HepG2 (cell line): ENCODE results near the gene NCOA6. TPM values are rescaled to one million over a fixed set of nuclear protein-coding genes. Genes with fewer than 3 reads are reported as not detected.

Experiments used
- EED ChIP-seq: sonication (generic); formaldehyde crosslinking; IDR thresholded peaks from 2 replicates; pipeline ENCODE4 v1.5.0; 2020; ENCODE audit warnings: mild to moderate bottlenecking, missing genetic modification reagents
- FOXA1 ChIP-seq, 2 experiments: fragments of 450-650 bp in 1 of 2; sonication (generic) in 1 of 2; formaldehyde crosslinking in 1 of 2; IDR thresholded peaks; 2 replicates each; pipeline versions ENCODE4 v1.4.0 to v1.6.1; 2016 to 2020; ENCODE audit warnings: missing genetic modification reagents in 1 of 2
- GATAD2A ChIP-seq: IDR thresholded peaks from 2 replicates; pipeline ENCODE4 v1.6.1; 2016
- MXD3 ChIP-seq: IDR thresholded peaks from 2 replicates; pipeline ENCODE4 v1.6.1; 2016; ENCODE audit warnings: mild to moderate bottlenecking, missing biosample characterization, missing genetic modification reagents
- MXI1 ChIP-seq: IDR thresholded peaks from 3 replicates; pipeline ENCODE4 v1.6.1; 2012; ENCODE audit warnings: low read depth, low read length, inconsistent platforms, borderline replicate concordance
- RERE ChIP-seq: IDR thresholded peaks from 2 replicates; pipeline ENCODE4 v1.6.1; 2016; ENCODE audit warnings: low read depth, missing genetic modification reagents, missing compliant biosample characterization
- SMAD9 ChIP-seq: sonication (generic); formaldehyde crosslinking; IDR thresholded peaks from 2 replicates; pipeline ENCODE4 v1.5.1; 2020; ENCODE audit warnings: mild to moderate bottlenecking, missing genetic modification reagents
- SSRP1 ChIP-seq: IDR thresholded peaks from 2 replicates; pipeline ENCODE4 v1.6.1; 2016; ENCODE audit warnings: control low read depth
- ZKSCAN8 ChIP-seq: IDR thresholded peaks from 2 replicates; pipeline ENCODE4 v1.6.1; 2016; ENCODE audit warnings: borderline replicate concordance, missing genetic modification reagents, missing compliant biosample characterization
- ZNF12 ChIP-seq: sonication (generic); formaldehyde crosslinking; IDR thresholded peaks from 2 replicates; pipeline ENCODE4 v1.5.0; 2020; ENCODE audit warnings: missing genetic modification reagents
- polyA plus RNA-seq, 8 experiments: library from polyadenylated mRNA; depleted of rRNA in 3 of 8; stranded (reverse) in 7 of 8; unstranded in 1 of 8; fragments of >200 nt; fragmentation: Illumina TruSeq in 4 of 8; extraction: Trizol in 4 of 8; gene quantifications; 2 replicates each; pipeline versions ENCODE4 v1.2.1 to v1.2.3, GENCODE V29; 2011 to 2016; ENCODE audit warnings: low read depth in 4 of 8, missing spikeins in 1 of 8, mixed read lengths in 1 of 8; ENCODE audit not compliant: insufficient read depth in 1 of 8
- total RNA-seq, 5 experiments: library from RNA; depleted of rRNA; stranded (reverse); fragments of >200 nt; fragmentation: Illumina TruSeq; extraction: Trizol; gene quantifications; 2 replicates each; pipeline ENCODE4 v1.2.3, GENCODE V29; 2016; ENCODE audit warnings: low read depth in 1 of 5
- TF ChIP-seq, protein P1 (sequence below): sonication (generic); formaldehyde crosslinking; IDR thresholded peaks from 2 replicates; pipeline ENCODE4 v1.5.0; 2020; ENCODE audit warnings: mild to moderate bottlenecking, missing genetic modification reagents

NCOA6 gene
- total and polyA plus RNA-seq, 2 of the 13 experiments (the other 11 are each of a cell fraction or from before 2014, with no cell fraction given), result 11.2 to 29.3 TPM

DNA sequence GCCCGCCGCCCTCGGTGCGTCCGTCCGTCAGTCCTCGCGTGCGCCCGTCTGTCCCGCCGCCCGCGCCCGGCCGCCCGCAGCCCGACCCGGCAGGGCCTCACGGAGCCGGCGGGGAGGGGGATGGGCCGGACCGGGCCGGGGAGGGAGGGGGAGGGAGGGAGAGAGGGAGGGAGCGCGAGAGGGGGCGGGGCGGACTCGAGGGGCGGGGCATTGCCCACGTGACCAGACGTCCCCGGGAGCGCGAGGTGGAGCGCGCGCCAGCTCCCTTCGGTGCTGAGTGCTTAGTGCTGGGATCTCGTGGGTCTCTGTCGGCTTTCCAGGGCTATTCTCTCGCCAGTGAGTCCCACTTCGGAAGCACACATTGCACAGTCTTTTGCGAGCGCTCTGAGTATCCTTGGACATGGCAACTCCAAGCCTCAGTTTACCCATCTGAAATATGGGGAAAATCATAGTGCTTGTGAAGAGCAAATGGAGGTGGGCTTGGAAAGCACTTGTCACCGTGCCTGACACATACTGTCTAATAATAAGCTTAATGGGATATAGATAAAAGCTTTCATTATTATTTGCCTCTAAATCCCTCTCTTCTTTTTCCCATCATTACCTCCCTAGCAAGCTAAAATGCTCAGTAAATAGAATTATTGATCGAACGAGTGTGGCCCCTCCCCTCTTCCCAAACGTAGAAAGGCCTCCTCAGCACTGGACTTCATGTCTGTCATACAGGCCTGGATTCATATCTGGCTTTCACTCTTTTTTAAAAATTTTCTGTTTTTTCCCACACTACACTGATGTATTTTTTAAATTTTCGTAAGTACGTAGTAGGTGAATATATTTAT, at the start of gene NCOA6 (continued):
- 0 out of 2 replicates have a peak, but pooled peaks have one; percentile 15 for TF ChIP-seq RERE (CRISPR knock-in tag)
- no peak for TF ChIP-seq EED (CRISPR knock-in tag)
- TF ChIP-seq SSRP1 (CRISPR knock-in tag), result 0 out of 2 replicates have a peak, but pooled peaks have one; percentile 39
- peak; percentile 36; the same call in 1 of the 2 replicates for TF ChIP-seq MXD3 (CRISPR knock-in tag)
- TF ChIP-seq ZKSCAN8 (CRISPR knock-in tag), result no peak
- no peak for TF ChIP-seq FOXA1 (IDR thresholded peaks at IDR 0.05)
- TF ChIP-seq FOXA1 (CRISPR knock-in tag; IDR thresholded peaks at IDR 0.05), result peak; percentile 31; the same call in 1 of the 2 replicates
- TF ChIP-seq MXI1, result peak; percentile 80; the same call in 1 of the 3 replicates
- no peak for TF ChIP-seq ZNF12
- TF ChIP-seq SMAD9 (CRISPR knock-in tag), result 0 out of 2 replicates have a peak, but pooled peaks have one; percentile 45
- TF ChIP-seq, protein P1, sequence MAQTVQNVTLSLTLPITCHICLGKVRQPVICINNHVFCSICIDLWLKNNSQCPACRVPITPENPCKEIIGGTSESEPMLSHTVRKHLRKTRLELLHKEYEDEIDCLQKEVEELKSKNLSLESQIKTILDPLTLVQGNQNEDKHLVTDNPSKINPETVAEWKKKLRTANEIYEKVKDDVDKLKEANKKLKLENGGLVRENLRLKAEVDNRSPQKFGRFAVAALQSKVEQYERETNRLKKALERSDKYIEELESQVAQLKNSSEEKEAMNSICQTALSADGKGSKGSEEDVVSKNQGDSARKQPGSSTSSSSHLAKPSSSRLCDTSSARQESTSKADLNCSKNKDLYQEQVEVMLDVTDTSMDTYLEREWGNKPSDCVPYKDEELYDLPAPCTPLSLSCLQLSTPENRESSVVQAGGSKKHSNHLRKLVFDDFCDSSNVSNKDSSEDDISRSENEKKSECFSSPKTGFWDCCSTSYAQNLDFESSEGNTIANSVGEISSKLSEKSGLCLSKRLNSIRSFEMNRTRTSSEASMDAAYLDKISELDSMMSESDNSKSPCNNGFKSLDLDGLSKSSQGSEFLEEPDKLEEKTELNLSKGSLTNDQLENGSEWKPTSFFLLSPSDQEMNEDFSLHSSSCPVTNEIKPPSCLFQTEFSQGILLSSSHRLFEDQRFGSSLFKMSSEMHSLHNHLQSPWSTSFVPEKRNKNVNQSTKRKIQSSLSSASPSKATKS (CRISPR knock-in tag), result no peak
- peak; percentile 62; the same call in 1 of the 2 replicates for TF ChIP-seq GATAD2A (CRISPR knock-in tag)
